ENCODE data around the gene TRAM2. TPM values are rescaled to one million over a fixed set of nuclear protein-coding genes. Genes with fewer than 3 reads are reported as not detected.

The TRAM2 gene
- total and polyA plus RNA-seq, 9 of the 15 experiments (the other 6 are each of a cell fraction or from before 2014, with no cell fraction given): 2.6 to 13.3 (median 8.9) TPM

DNA sequence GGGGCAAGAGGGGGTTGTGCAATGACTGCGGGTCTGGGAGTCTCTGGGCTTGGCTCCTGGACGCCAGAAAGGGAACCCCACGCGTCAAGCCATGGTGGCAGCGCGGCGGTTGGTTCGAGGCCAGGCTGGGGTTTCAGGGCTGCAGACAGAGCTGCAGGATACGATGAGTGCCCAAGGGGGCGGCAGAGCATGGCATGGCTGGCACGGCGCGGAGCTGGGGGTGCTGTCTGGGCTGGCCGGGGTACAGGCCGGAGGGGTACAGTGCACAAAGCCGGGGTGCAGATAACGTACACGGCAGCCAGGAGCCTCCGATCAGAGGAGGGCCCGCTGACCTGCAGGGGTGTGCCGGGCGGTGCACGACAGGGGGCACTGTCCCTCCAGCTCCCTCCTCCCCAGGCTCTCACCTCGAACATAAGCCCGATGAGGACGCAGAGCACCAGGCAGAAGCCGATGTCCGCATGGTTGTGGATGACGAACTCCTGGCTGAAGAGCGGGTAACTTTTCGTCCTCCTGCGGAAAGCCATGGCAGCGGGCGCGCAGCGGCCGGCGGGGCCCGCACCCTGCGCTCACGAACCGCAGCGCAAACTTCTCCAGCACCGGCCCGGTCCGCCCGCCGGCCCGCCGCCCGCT lies 353 bp downstream of the TRAM2 start (continued):
- TF ChIP-seq KAT2B (IDR thresholded peaks at IDR 0.05; ENCODE audit: low read depth, low read length) (no peak), PTBP1 (IDR thresholded peaks at IDR 0.05; ENCODE audit: low read depth, low read length) (no peak), TEAD4 (IDR thresholded peaks at IDR 0.05; ENCODE audit: low read length) (no peak), TEAD4 (CRISPR knock-in tag; IDR thresholded peaks at IDR 0.05; ENCODE audit: borderline replicate concordance) (no peak), RCOR1 (IDR thresholded peaks at IDR 0.05; ENCODE audit: borderline replicate concordance in 1 of 2, low read depth in 2 of 2, low read length in 2 of 2) (0 out of 4 replicates have a peak, but pooled peaks of 1 of the 2 experiments have one; percentile 26), SMARCA4 (IDR thresholded peaks at IDR 0.05) (peak; percentile 42), FOXJ2 (tag; IDR thresholded peaks at IDR 0.05) (no peak), NFIC (IDR thresholded peaks at IDR 0.05) (no peak), HDAC8 (tag; IDR thresholded peaks at IDR 0.05) (0 out of 2 replicates have a peak, but pooled peaks have one; percentile 31)
- TF ChIP-seq, protein P1, sequence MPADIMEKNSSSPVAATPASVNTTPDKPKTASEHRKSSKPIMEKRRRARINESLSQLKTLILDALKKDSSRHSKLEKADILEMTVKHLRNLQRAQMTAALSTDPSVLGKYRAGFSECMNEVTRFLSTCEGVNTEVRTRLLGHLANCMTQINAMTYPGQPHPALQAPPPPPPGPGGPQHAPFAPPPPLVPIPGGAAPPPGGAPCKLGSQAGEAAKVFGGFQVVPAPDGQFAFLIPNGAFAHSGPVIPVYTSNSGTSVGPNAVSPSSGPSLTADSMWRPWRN (IDR thresholded peaks at IDR 0.05; ENCODE audit: low read depth): no peak
- TF ChIP-seq, protein P2, sequence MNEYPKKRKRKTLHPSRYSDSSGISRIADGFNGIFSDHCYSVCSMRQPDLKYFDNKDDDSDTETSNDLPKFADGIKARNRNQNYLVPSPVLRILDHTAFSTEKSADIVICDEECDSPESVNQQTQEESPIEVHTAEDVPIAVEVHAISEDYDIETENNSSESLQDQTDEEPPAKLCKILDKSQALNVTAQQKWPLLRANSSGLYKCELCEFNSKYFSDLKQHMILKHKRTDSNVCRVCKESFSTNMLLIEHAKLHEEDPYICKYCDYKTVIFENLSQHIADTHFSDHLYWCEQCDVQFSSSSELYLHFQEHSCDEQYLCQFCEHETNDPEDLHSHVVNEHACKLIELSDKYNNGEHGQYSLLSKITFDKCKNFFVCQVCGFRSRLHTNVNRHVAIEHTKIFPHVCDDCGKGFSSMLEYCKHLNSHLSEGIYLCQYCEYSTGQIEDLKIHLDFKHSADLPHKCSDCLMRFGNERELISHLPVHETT (CRISPR knock-in tag; conservative IDR thresholded peaks at IDR 0.05 in 1 of 2, IDR thresholded peaks at IDR 0.05 in 1 of 2): no peak
- TF ChIP-seq, protein P3, sequence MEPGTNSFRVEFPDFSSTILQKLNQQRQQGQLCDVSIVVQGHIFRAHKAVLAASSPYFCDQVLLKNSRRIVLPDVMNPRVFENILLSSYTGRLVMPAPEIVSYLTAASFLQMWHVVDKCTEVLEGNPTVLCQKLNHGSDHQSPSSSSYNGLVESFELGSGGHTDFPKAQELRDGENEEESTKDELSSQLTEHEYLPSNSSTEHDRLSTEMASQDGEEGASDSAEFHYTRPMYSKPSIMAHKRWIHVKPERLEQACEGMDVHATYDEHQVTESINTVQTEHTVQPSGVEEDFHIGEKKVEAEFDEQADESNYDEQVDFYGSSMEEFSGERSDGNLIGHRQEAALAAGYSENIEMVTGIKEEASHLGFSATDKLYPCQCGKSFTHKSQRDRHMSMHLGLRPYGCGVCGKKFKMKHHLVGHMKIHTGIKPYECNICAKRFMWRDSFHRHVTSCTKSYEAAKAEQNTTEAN (CRISPR knock-in tag; IDR thresholded peaks at IDR 0.05): no peak
- TF ChIP-seq, protein P4, sequence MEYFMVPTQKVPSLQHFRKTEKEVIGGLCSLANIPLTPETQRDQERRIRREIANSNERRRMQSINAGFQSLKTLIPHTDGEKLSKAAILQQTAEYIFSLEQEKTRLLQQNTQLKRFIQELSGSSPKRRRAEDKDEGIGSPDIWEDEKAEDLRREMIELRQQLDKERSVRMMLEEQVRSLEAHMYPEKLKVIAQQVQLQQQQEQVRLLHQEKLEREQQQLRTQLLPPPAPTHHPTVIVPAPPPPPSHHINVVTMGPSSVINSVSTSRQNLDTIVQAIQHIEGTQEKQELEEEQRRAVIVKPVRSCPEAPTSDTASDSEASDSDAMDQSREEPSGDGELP (CRISPR knock-in tag; IDR thresholded peaks at IDR 0.05; ENCODE audit: borderline replicate concordance): peak; percentile 41; the same call in 1 of the 2 replicates
- TF ChIP-seq, protein P5, sequence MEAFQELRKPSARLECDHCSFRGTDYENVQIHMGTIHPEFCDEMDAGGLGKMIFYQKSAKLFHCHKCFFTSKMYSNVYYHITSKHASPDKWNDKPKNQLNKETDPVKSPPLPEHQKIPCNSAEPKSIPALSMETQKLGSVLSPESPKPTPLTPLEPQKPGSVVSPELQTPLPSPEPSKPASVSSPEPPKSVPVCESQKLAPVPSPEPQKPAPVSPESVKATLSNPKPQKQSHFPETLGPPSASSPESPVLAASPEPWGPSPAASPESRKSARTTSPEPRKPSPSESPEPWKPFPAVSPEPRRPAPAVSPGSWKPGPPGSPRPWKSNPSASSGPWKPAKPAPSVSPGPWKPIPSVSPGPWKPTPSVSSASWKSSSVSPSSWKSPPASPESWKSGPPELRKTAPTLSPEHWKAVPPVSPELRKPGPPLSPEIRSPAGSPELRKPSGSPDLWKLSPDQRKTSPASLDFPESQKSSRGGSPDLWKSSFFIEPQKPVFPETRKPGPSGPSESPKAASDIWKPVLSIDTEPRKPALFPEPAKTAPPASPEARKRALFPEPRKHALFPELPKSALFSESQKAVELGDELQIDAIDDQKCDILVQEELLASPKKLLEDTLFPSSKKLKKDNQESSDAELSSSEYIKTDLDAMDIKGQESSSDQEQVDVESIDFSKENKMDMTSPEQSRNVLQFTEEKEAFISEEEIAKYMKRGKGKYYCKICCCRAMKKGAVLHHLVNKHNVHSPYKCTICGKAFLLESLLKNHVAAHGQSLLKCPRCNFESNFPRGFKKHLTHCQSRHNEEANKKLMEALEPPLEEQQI (IDR thresholded peaks at IDR 0.05): no peak
- TF ChIP-seq, protein P6, sequence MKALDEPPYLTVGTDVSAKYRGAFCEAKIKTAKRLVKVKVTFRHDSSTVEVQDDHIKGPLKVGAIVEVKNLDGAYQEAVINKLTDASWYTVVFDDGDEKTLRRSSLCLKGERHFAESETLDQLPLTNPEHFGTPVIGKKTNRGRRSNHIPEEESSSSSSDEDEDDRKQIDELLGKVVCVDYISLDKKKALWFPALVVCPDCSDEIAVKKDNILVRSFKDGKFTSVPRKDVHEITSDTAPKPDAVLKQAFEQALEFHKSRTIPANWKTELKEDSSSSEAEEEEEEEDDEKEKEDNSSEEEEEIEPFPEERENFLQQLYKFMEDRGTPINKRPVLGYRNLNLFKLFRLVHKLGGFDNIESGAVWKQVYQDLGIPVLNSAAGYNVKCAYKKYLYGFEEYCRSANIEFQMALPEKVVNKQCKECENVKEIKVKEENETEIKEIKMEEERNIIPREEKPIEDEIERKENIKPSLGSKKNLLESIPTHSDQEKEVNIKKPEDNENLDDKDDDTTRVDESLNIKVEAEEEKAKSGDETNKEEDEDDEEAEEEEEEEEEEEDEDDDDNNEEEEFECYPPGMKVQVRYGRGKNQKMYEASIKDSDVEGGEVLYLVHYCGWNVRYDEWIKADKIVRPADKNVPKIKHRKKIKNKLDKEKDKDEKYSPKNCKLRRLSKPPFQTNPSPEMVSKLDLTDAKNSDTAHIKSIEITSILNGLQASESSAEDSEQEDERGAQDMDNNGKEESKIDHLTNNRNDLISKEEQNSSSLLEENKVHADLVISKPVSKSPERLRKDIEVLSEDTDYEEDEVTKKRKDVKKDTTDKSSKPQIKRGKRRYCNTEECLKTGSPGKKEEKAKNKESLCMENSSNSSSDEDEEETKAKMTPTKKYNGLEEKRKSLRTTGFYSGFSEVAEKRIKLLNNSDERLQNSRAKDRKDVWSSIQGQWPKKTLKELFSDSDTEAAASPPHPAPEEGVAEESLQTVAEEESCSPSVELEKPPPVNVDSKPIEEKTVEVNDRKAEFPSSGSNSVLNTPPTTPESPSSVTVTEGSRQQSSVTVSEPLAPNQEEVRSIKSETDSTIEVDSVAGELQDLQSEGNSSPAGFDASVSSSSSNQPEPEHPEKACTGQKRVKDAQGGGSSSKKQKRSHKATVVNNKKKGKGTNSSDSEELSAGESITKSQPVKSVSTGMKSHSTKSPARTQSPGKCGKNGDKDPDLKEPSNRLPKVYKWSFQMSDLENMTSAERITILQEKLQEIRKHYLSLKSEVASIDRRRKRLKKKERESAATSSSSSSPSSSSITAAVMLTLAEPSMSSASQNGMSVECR (CRISPR knock-in tag; IDR thresholded peaks at IDR 0.05): peak; percentile 52
